Heart right ventricle (tissue), 16 donors: ENCODE data around the gene TIMM44. TPM values are rescaled to one million over a fixed set of nuclear protein-coding genes. Genes with fewer than 3 reads are reported as not detected.
A peak's percentile ranks its signal among the peaks of the same experiment; 100 is the strongest.

Experiments used
- ATAC-seq, 8 donors: fragments of 200-7000 bp; cut with Tn5 transposase; one replicate each; pipeline ENCODE4 v1.9.1; 2020; ENCODE audit warnings: mild to moderate bottlenecking in 8 of 8, moderate library complexity in 8 of 8, moderate number of reproducible peaks in 1 of 8
- DNase-seq, 2 donors: peaks; one replicate each; pipeline ENCODE4 v3.0.0-alpha.2; 2020
- H3K27ac ChIP-seq, 10 donors: fragments of 200-600 bp; sonication (generic) in 2 of 10; one replicate each; pipeline versions ENCODE4 v1.5.0 to v1.8.0; 2020 to 2022; ENCODE audit warnings: mild to moderate bottlenecking in 3 of 10
- H3K27me3 ChIP-seq, 7 donors: fragments of 200-600 bp; one replicate each; pipeline ENCODE4 v1.8.0; 2021 to 2022; ENCODE audit warnings: mild to moderate bottlenecking in 2 of 7
- H3K36me3 ChIP-seq, 9 donors: fragments of 200-600 bp; sonication (generic) in 1 of 9; one replicate each; pipeline versions ENCODE4 v1.5.0 to v1.8.0; 2020 to 2022; ENCODE audit warnings: mild to moderate bottlenecking in 2 of 9
- H3K4me1 ChIP-seq, 9 donors: fragments of 200-600 bp; sonication (generic) in 1 of 9; one replicate each; pipeline versions ENCODE4 v1.5.0 to v1.8.0; 2020 to 2022; ENCODE audit warnings: mild to moderate bottlenecking in 4 of 9
- H3K4me3 ChIP-seq, 10 donors: fragments of 200-600 bp; sonication (generic) in 2 of 10; one replicate each; pipeline versions ENCODE4 v1.5.0 to v1.8.0; 2020 to 2022; ENCODE audit warnings: mild to moderate bottlenecking in 7 of 10, moderate library complexity in 2 of 10
- H3K9me3 ChIP-seq, 11 donors: fragments of 200-600 bp in 10 of 11; sonication (generic) in 2 of 11; one replicate each; pipeline versions ENCODE4 v1.5.0 to v1.8.0; 2013 to 2022; ENCODE audit warnings: mild to moderate bottlenecking in 2 of 11, control low read depth in 1 of 11, moderate library complexity in 1 of 11
- CTCF ChIP-seq, 9 donors: fragments of 200-600 bp; sonication (generic) in 2 of 9; IDR thresholded peaks; one replicate each; pipeline versions ENCODE4 v1.5.0 to v1.8.0; 2021 to 2022; ENCODE audit warnings: antibody characterized with exemption in 9 of 9, mild to moderate bottlenecking in 5 of 9, moderate library complexity in 1 of 9
- WGBS, 2 donors: extraction: QIAGEN DNeasy Blood & Tissue Kit; methylation state at CpG; one replicate each; pipeline ENCODE4 v1.1.7; 2013; ENCODE audit warnings: inconsistent platforms in 1 of 2; 5-methylcytosine and 5-hydroxymethylcytosine counted together
- intact Hi-C, 10 donors: fragments of 100-400 bp; cut with DNase I; formaldehyde crosslinking; loops; one replicate each; pipeline versions ENCODE4 v1.11.1 to v1.14.2; 2022
- polyA plus RNA-seq, 2 donors: library from polyadenylated mRNA; stranded (reverse); fragments of 200-250 nt; gene quantifications; one replicate each; pipeline ENCODE4 v1.2.3, GENCODE V29; 2013
- total RNA-seq, 10 donors: library from RNA; stranded (reverse); fragmentation: NEBNext Ultra II Directional in 3 of 10; extraction: Animal tissue kit (Norgen Biotek cat#: 25700) in 3 of 10; gene quantifications; one replicate each; pipeline versions ENCODE4 v1.2.1 to v1.2.4, GENCODE V29; 2021 to 2023
- donor health status: Arrhythmogenic right ventricular cardiomyopathy.
- donor health status: ischemic (EF 13 %, LVEDD 7.1; RV severe dilation, severe dysfunction).
- donor health status: healthy with polysubstance abuse.
- donor health status: DM: no; HTN: yes; CAD: no.
- donor health status: DM: no; HTN: no; CAD: no.
- donor health status: ischemic (EF 25% LVEDD 6.9; RV normal size, moderate dysfunction).
- donor health status: ischemic (EF 25% LVEDD 5.7; RV mildly dilated, moderate dysfunction).
- donor health status: healthy.
- donor health status: DM: yes; HTN: yes; CAD: no.
- donor health status: Ischemic cardiomyopathy.
- donor health status: ischemic (EF 35%, LVEDD 5.7; RV mildly dilated, moderate dysfunction).
- donor health status: nonischemic (EF 11% LVEDD 7.7; RV severe dilation, severe dysfunction).
- donor health status: DM: yes; HTN: yes; CAD: no.
- donor health status: PGD.
- donor health status: ischemic (EF 29% LVEDD 5.4; RV normal size, mild dysfunction).
- donor health status: nonischemic (EF 23%, LVEDD 6.1; RV moderate dilation, normal function).

The TIMM44 gene
- total and polyA plus RNA-seq, 12 donors = 54.9 to 188 (median 73.1) TPM

GRCh38 chr19:7926727-7927604 lies 16.5 kb downstream of the TIMM44 start:
- H3K36me3 ChIP-seq = peaks cover 1 to 41% (median 28%) of the 10 kb centered on the region in 9 donors
- ATAC-seq (peak in 2 of 8 donors; percentile 0 to 20), DNase-seq (no peak)
- peaks cover 0 to 8% (median 0%) of the 10 kb centered on the region in 7 donors for H3K27me3 ChIP-seq
- intact Hi-C loops = loop anchor here in 4 of 10 donors (5.0 to 10.0 kb wide), 2 partner anchors 72 to 75 kb away; no protein-coding TSS in a partner anchor
- TF ChIP-seq CTCF (IDR thresholded peaks at IDR 0.05) = no peak
- H3K9me3 ChIP-seq = no peaks in the 10 kb centered on the region
- WGBS, 2 donors = 84% methylated on average over 32 of the region's 32 CpGs
- H3K4me3 ChIP-seq = peak overlapping the region in 1 of 10 donors; percentile 50
- H3K27ac ChIP-seq = no peak overlapping the region
- H3K4me1 ChIP-seq = peaks cover 9 to 61% (median 33%) of the 10 kb centered on the region in 9 donors

GRCh38 chr19:7926021-7926726 lies 17.3 kb downstream of the TIMM44 start, which contains the start of gene CTXN1:
TSS of gene CTXN1 (minus strand) at chr19:7926135. CDS start at chr19:7925538, 597 bp downstream.
- Histone ChIP-seq H3K27ac (peak within 1 kb of the TSS in 2 of 10 donors; percentile 12 to 22), H3K9me3 (no peaks in the 10 kb centered on the region), H3K4me3 (peak within 1 kb of the TSS in 9 of 10 donors; percentile 35 to 51 (median 45)), H3K4me1 (peaks cover 16 to 69% (median 41%) of the 10 kb centered on the region in 9 donors), H3K36me3 (peaks cover 0 to 35% (median 22%) of the 10 kb centered on the region in 9 donors), H3K27me3 (peaks cover 0 to 8% (median 0%) of the 10 kb centered on the region in 7 donors)
- DNase-seq = peak in 1 of 2 donors; percentile 81
- no peak for TF ChIP-seq CTCF (IDR thresholded peaks at IDR 0.05)
- WGBS, 2 donors = 11 to 26% methylated on average over 26 to 65 of the region's 65 CpGs
- intact Hi-C loops = loop anchor here in 4 of 10 donors (5.0 to 10.0 kb wide), 2 partner anchors 71 to 74 kb away; no protein-coding TSS in a partner anchor
- ATAC-seq = peak in 6 of 8 donors; percentile 20 to 69 (median 38)

GRCh38 chr19:7925171-7925851 lies 18.2 kb downstream of the TIMM44 start:
- Histone ChIP-seq H3K27me3 (peaks cover 0 to 8% (median 0%) of the 10 kb centered on the region in 7 donors), H3K4me3 (peak overlapping the region in 9 of 10 donors; percentile 35 to 51 (median 45)), H3K27ac (no peak overlapping the region), H3K9me3 (no peaks in the 10 kb centered on the region), H3K36me3 (peaks cover 0 to 26% (median 15%) of the 10 kb centered on the region in 9 donors), H3K4me1 (peaks cover 18 to 73% (median 45%) of the 10 kb centered on the region in 9 donors)
- DNase-seq (peak; percentile 60 to 76), ATAC-seq (no peak)
- 1% methylated on average over 60 to 98 of the region's 98 CpGs for WGBS, 2 donors
- intact Hi-C loops = loop anchor here in 4 of 10 donors (5.0 to 10.0 kb wide), 2 partner anchors 71 to 73 kb away; no protein-coding TSS in a partner anchor
- TF ChIP-seq CTCF (IDR thresholded peaks at IDR 0.05) = peak; percentile 54 to 91 (median 79)
